Sigmoid colon (tissue), 7 donors: ENCODE results near the gene BRD2. TPM values are rescaled to one million over a fixed set of nuclear protein-coding genes. Genes with fewer than 3 reads are reported as not detected.

Experiments used
- DNase-seq: peaks from one replicate; pipeline ENCODE4 v3.0.0-alpha.2; 2019
- H3K27ac ChIP-seq, 4 donors: fragments of 200-600 bp; sonication (generic); one replicate each; pipeline ENCODE4 v1.5.1; 2016 to 2019; ENCODE audit warnings: mild to moderate bottlenecking in 1 of 4
- H3K27me3 ChIP-seq, 3 donors: fragments of 200-600 bp; sonication (generic); one replicate each; pipeline ENCODE4 v1.5.1; 2019; ENCODE audit warnings: mild to moderate bottlenecking in 1 of 3
- H3K36me3 ChIP-seq, 4 donors: fragments of 200-600 bp; sonication (generic); one replicate each; pipeline ENCODE4 v1.5.1; 2016 to 2019
- H3K4me1 ChIP-seq, 4 donors: fragments of 200-600 bp; sonication (generic); one replicate each; pipeline ENCODE4 v1.5.1; 2017 to 2019
- H3K4me3 ChIP-seq, 4 donors: fragments of 200-600 bp; sonication (generic); one replicate each; pipeline ENCODE4 v1.5.1; 2017 to 2019; ENCODE audit warnings: mild to moderate bottlenecking in 2 of 4, moderate library complexity in 1 of 4
- H3K9me3 ChIP-seq, 4 donors: fragments of 200-600 bp in 3 of 4; sonication (generic) in 3 of 4; one replicate each; pipeline versions ENCODE4 v1.5.1 to v1.6.1; 2013 to 2019
- EP300 ChIP-seq, 4 donors: sonication (generic); formaldehyde crosslinking; IDR thresholded peaks; one replicate each; pipeline ENCODE4 v1.6.1; 2017; ENCODE audit warnings: antibody characterized with exemption in 4 of 4
- POLR2A ChIP-seq, 2 donors: fragments of 450-650 bp; IDR thresholded peaks; one replicate each; pipeline ENCODE4 v1.6.1; 2016; ENCODE audit warnings: antibody characterized with exemption in 2 of 2, mild to moderate bottlenecking in 2 of 2, moderate library complexity in 2 of 2
- POLR2AphosphoS5 ChIP-seq, 4 donors: sonication (generic); formaldehyde crosslinking; IDR thresholded peaks; one replicate each; pipeline ENCODE4 v1.6.1; 2017; ENCODE audit warnings: antibody characterized with exemption in 4 of 4
- WGBS, 2 donors: extraction: QIAGEN DNeasy Blood & Tissue Kit; methylation state at CpG; one replicate each; pipeline ENCODE4 v1.1.7; 2013; 5-methylcytosine and 5-hydroxymethylcytosine counted together
- intact Hi-C: fragments of 100-400 bp; cut with DNase I; formaldehyde crosslinking; loops from one replicate; pipeline ENCODE4 v1.15.1; 2023
- polyA plus RNA-seq, 3 donors: library from polyadenylated mRNA; stranded (reverse); fragments of 200-250 nt; gene quantifications; one replicate each; pipeline ENCODE4 v1.2.3, GENCODE V29; 2013
- total RNA-seq, 4 donors: library from RNA; depleted of rRNA; stranded (reverse); fragments of >200 nt; gene quantifications; one replicate each; pipeline ENCODE4 v1.1.0, GENCODE V29; 2016
- TF ChIP-seq, protein P1 (sequence below), 4 experiments: fragments of 450-650 bp in 3 of 4; fragments of 200-600 bp in 1 of 4; IDR thresholded peaks; one replicate each; pipeline ENCODE4 v1.5.1; 2016 to 2019; ENCODE audit warnings: antibody characterized with exemption in 4 of 4, mild to moderate bottlenecking in 3 of 4, moderate library complexity in 2 of 4
- donor health status: healthy with polysubstance abuse.
- donor health status: Bipolar disorder and iron deficiency.
- donor health status: healthy.

The BRD2 gene
- total and polyA plus RNA-seq, 7 donors: 60.6 to 135 (median 84.2) TPM

DNA sequence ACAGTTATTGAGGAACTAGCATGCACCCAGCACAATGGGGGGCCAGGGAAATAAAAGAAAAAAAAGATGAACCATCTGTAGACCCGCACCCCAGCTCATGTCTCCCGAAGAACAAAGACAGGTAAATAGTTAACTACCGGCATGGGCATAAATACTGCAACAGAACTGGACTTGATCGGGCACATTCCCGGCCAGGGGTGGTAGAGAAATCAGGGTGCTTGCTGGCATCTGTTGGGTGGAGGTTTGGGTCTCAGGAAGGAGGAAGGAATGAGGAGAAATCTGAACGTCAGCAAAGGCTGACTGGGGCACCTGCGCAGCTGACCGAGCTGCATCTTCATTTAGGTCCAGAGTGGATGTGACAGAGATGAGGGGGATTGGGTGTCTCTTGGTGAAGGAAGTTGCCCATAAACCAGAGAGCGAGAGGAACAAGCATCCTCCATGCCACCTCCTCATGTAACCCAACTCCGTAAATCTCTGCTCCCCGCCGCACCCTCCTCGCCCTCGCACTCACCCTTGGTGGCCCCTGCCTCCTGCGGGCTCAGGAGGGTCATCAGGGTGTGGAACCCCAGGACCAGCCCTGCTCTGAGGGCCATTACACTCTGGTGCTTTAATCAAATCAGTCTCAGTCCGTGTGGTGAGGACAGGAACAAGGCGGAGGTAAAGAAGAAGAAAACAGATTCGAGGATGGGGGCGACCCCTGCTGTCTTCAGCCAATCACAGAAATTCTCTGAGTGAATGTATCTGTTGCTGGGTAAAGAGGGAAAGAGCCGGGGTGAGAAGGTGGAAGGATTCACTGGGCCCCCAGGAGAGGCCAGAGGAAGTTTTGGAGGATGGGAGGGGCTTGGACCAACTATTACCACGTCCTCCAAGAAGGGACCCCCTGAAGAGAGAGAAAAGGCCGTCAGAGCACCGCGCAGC, 40.8 kb downstream of the BRD2 start, which contains the start of gene HLA-DOA:
HLA-DOA (minus strand) TSS at position 648 of the 918 bp plus-strand sequence.
- H3K4me1 ChIP-seq: no peaks in the 10 kb centered on the region
- no peaks in the 10 kb centered on the region for H3K9me3 ChIP-seq
- H3K27me3 ChIP-seq: peaks cover 0 to 16% (median 9%) of the 10 kb centered on the region in 3 donors
- no peak for DNase-seq
- no peaks in the 10 kb centered on the region for H3K36me3 ChIP-seq
- TF ChIP-seq EP300 (IDR thresholded peaks at IDR 0.05): no peak
- no peak for TF ChIP-seq POLR2A (IDR thresholded peaks at IDR 0.05)
- TF ChIP-seq POLR2AphosphoS5 (IDR thresholded peaks at IDR 0.05): no peak
- TF ChIP-seq, protein P1, sequence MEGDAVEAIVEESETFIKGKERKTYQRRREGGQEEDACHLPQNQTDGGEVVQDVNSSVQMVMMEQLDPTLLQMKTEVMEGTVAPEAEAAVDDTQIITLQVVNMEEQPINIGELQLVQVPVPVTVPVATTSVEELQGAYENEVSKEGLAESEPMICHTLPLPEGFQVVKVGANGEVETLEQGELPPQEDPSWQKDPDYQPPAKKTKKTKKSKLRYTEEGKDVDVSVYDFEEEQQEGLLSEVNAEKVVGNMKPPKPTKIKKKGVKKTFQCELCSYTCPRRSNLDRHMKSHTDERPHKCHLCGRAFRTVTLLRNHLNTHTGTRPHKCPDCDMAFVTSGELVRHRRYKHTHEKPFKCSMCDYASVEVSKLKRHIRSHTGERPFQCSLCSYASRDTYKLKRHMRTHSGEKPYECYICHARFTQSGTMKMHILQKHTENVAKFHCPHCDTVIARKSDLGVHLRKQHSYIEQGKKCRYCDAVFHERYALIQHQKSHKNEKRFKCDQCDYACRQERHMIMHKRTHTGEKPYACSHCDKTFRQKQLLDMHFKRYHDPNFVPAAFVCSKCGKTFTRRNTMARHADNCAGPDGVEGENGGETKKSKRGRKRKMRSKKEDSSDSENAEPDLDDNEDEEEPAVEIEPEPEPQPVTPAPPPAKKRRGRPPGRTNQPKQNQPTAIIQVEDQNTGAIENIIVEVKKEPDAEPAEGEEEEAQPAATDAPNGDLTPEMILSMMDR (IDR thresholded peaks at IDR 0.05): no peak
- H3K27ac ChIP-seq: peak within 1 kb of the TSS in 1 of 4 donors; percentile 25
- intact Hi-C loops: no loop called here
- whole genome bisulfite sequencing, 2 donors: 14 to 17% methylated on average over 24 of the region's 24 CpGs
- H3K4me3 ChIP-seq: peak within 1 kb of the TSS in 2 of 4 donors; percentile 21 to 38

DNA sequence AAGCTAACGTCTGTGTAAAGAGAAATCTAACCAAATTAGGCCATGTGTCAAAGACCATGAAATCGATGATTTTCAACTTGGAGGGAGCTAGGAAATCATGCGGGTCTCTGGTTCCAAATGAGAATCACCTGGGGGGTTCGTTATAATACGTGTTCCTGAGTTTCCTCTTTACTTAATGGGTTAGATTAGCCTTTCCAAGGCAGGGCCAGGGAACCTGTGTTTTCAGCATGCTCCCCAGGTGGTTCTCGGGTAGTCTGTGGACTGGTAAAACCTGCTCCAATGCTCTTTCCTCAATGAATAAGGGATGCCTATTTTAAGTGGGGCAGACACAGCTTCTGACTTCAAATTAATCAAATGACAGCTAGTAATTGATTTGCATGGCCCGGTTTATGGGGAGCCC, 42.0 kb downstream of the BRD2 start:
- DNase-seq: no peak
- intact Hi-C loops: no loop called here
- Histone ChIP-seq H3K27ac (no peak overlapping the region), H3K4me1 (peaks cover 0 to 4% (median 0%) of the 10 kb centered on the region in 4 donors), H3K36me3 (no peaks in the 10 kb centered on the region), H3K4me3 (no peak overlapping the region), H3K27me3 (peaks cover 0 to 15% (median 10%) of the 10 kb centered on the region in 3 donors), H3K9me3 (no peaks in the 10 kb centered on the region)
- WGBS, 2 donors: 66 to 83% methylated on average over 7 of the region's 7 CpGs
- no peak for TF ChIP-seq POLR2A (IDR thresholded peaks at IDR 0.05)
- no peak for TF ChIP-seq POLR2AphosphoS5 (IDR thresholded peaks at IDR 0.05)
- TF ChIP-seq EP300 (IDR thresholded peaks at IDR 0.05): no peak
- TF ChIP-seq, protein P1 (IDR thresholded peaks at IDR 0.05): no peak

DNA sequence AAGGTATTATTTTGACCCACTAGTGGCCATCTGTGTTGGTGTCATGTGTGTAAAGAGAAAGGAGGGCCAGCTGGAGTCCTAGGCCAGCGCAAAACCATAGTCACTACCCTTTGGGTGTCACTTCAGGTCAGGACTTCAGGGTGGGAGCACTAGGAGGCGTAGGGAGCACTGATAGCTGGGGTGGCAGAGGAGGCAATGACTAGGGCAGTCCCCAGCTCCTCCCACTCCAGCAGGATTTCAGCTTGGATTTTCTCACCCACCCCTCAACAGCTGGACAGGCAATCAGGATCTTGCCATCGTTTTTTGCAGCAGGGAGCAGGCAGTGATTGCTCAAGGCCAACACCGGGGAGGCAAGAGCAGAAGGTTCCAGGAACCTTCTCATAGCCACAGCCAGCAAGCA, 45.2 kb downstream of the BRD2 start:
- no peak overlapping the region for H3K4me3 ChIP-seq
- intact Hi-C loops: loop anchor here (2.0 kb wide), 3 partner anchors 67 to 235 kb away; no protein-coding TSS in a partner anchor
- no peak overlapping the region for H3K27ac ChIP-seq
- H3K4me1 ChIP-seq: peaks cover 0 to 8% (median 3%) of the 10 kb centered on the region in 4 donors
- TF ChIP-seq, protein P1 (IDR thresholded peaks at IDR 0.05): no peak
- no peak for TF ChIP-seq EP300 (IDR thresholded peaks at IDR 0.05)
- no peak for TF ChIP-seq POLR2A (IDR thresholded peaks at IDR 0.05)
- TF ChIP-seq POLR2AphosphoS5 (IDR thresholded peaks at IDR 0.05): no peak
- no peak for DNase-seq
- H3K9me3 ChIP-seq: no peaks in the 10 kb centered on the region
- WGBS, 2 donors: 38 to 55% methylated on average over 4 of the region's 4 CpGs
- no peaks in the 10 kb centered on the region for H3K36me3 ChIP-seq
- H3K27me3 ChIP-seq: peaks cover 0 to 15% (median 10%) of the 10 kb centered on the region in 3 donors

DNA sequence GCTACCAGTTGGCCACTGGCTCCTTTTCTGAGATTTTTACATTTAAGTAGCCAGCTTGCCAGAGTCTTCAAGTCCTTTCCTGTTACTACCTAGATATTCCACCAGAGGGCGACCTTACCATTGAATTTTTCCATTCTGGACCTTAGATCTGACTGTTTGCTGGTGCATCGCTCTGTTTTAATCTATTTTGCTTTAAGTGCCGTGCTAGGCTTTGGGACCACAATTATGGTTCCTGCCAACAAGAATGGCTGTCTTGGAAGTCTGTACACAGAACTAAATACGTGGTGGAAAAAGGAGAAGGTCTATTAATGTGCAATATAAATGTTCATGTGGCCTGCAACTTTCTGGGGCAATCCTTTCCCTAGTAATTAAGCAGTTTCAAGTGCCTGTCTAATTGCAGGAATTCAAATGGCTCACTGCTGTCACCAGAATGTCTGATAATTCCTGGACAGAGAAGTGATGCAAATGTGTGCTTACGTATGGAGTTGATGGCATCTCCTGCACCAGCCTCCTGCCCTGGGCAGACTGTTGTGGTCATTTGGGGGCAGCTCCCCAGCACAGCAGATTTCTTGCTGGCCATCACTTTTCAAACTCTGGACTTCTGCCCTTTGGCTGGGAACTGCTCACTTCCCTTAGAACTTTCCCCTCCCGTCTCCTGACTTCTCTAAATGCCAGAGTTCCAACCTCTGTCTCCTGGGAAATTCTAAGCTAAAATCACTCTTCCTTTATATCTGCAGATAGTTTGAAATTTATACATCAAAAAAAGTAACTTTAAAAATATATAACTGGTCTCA, 46.6 kb downstream of the BRD2 start:
- H3K36me3 ChIP-seq: no peaks in the 10 kb centered on the region
- 26 to 27% methylated on average over 6 of the region's 6 CpGs for WGBS, 2 donors

More for the DNA sequence above, 46.6 kb downstream of the BRD2 start:
- TF ChIP-seq, protein P1 (IDR thresholded peaks at IDR 0.05): peak; percentile 55 to 83 (median 79)
- no peak for TF ChIP-seq EP300 (IDR thresholded peaks at IDR 0.05)
- Histone ChIP-seq H3K9me3 (no peaks in the 10 kb centered on the region), H3K27me3 (peaks cover 0 to 15% (median 10%) of the 10 kb centered on the region in 3 donors), H3K27ac (peak overlapping the region in 2 of 4 donors; percentile 26 to 38), H3K4me1 (peaks cover 0 to 19% (median 14%) of the 10 kb centered on the region in 4 donors), H3K4me3 (no peak overlapping the region)
- intact Hi-C loops: loop anchor here (2.0 to 5.0 kb wide), 3 partner anchors 66 to 234 kb away; no protein-coding TSS in a partner anchor
- DNase-seq: no peak
